ENCODE measurements around the gene PPP1R13L. TPM values are rescaled to one million over a fixed set of nuclear protein-coding genes. Genes with fewer than 3 reads are reported as not detected.

The PPP1R13L gene
- total RNA-seq, 1 donor = 6.9 TPM

GRCh38 chr19:45403272-45403671 is 1.6 kb downstream of the PPP1R13L start:
- H2AFZ ChIP-seq (ENCODE audit: low read length) = no peak overlapping the region
- peaks cover 15% of the 10 kb centered on the region for H3K79me2 ChIP-seq (ENCODE audit: insufficient read depth, low read length)
- H3K36me3 ChIP-seq (ENCODE audit: insufficient read depth, low read length) = peaks cover 3% of the 10 kb centered on the region
- H3K27me3 ChIP-seq (ENCODE audit: insufficient read depth, low read length) = no peaks in the 10 kb centered on the region
- TF ChIP-seq, protein P1, sequence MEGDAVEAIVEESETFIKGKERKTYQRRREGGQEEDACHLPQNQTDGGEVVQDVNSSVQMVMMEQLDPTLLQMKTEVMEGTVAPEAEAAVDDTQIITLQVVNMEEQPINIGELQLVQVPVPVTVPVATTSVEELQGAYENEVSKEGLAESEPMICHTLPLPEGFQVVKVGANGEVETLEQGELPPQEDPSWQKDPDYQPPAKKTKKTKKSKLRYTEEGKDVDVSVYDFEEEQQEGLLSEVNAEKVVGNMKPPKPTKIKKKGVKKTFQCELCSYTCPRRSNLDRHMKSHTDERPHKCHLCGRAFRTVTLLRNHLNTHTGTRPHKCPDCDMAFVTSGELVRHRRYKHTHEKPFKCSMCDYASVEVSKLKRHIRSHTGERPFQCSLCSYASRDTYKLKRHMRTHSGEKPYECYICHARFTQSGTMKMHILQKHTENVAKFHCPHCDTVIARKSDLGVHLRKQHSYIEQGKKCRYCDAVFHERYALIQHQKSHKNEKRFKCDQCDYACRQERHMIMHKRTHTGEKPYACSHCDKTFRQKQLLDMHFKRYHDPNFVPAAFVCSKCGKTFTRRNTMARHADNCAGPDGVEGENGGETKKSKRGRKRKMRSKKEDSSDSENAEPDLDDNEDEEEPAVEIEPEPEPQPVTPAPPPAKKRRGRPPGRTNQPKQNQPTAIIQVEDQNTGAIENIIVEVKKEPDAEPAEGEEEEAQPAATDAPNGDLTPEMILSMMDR (IDR thresholded peaks at IDR 0.05; ENCODE audit: extremely low read depth, low read depth, low read length) = no peak
- H3K9me3 ChIP-seq (ENCODE audit: low read depth, low read length) = no peaks in the 10 kb centered on the region
- no peak overlapping the region for H3K27ac ChIP-seq (ENCODE audit: low read depth, low read length)
- peak overlapping the region; percentile 83 for H3K4me2 ChIP-seq (ENCODE audit: insufficient read depth, low read length)
- no peak overlapping the region for H3K4me3 ChIP-seq (ENCODE audit: insufficient read depth, low read length)
- no peak for DNase-seq (ENCODE audit: insufficient read length, low spot score, missing footprints)
- no peaks in the 10 kb centered on the region for H4K20me1 ChIP-seq (ENCODE audit: insufficient read depth, low read length)
- peaks cover 24% of the 10 kb centered on the region for H3K4me1 ChIP-seq (ENCODE audit: insufficient read depth, low read length)

- peak overlapping the region; percentile 39 for H2AFZ ChIP-seq (ENCODE audit: low read length)
- TF ChIP-seq, protein P1 (IDR thresholded peaks at IDR 0.05; ENCODE audit: extremely low read depth, low read depth, low read length) = peak; percentile 31
- peak overlapping the region; percentile 41 for H3K4me3 ChIP-seq (ENCODE audit: insufficient read depth, low read length)
- H4K20me1 ChIP-seq (ENCODE audit: insufficient read depth, low read length) = no peaks in the 10 kb centered on the region
- H3K4me1 ChIP-seq (ENCODE audit: insufficient read depth, low read length) = peaks cover 23% of the 10 kb centered on the region
- peak overlapping the region; percentile 22 for H3K4me2 ChIP-seq (ENCODE audit: insufficient read depth, low read length)
- H3K36me3 ChIP-seq (ENCODE audit: insufficient read depth, low read length) = no peaks in the 10 kb centered on the region
- peak; percentile 91 for DNase-seq (ENCODE audit: insufficient read length, low spot score, missing footprints)
- no peaks in the 10 kb centered on the region for H3K9me3 ChIP-seq (ENCODE audit: low read depth, low read length)
- peaks cover 9% of the 10 kb centered on the region for H3K79me2 ChIP-seq (ENCODE audit: insufficient read depth, low read length)
- no peaks in the 10 kb centered on the region for H3K27me3 ChIP-seq (ENCODE audit: insufficient read depth, low read length)
- no peak overlapping the region for H3K27ac ChIP-seq (ENCODE audit: low read depth, low read length)
These were observed 2.4 kb downstream of the PPP1R13L start for GRCh38 chr19:45402298-45403061.

GRCh38 chr19:45401815-45402214 is 3.1 kb downstream of the PPP1R13L start:
- Histone ChIP-seq H3K79me2 (ENCODE audit: insufficient read depth, low read length) (peaks cover 3% of the 10 kb centered on the region), H2AFZ (ENCODE audit: low read length) (no peak overlapping the region), H3K36me3 (ENCODE audit: insufficient read depth, low read length) (no peaks in the 10 kb centered on the region), H3K4me3 (ENCODE audit: insufficient read depth, low read length) (no peak overlapping the region), H3K4me1 (ENCODE audit: insufficient read depth, low read length) (peaks cover 17% of the 10 kb centered on the region), H4K20me1 (ENCODE audit: insufficient read depth, low read length) (no peaks in the 10 kb centered on the region), H3K27ac (ENCODE audit: low read depth, low read length) (no peak overlapping the region), H3K9me3 (ENCODE audit: low read depth, low read length) (no peaks in the 10 kb centered on the region), H3K4me2 (ENCODE audit: insufficient read depth, low read length) (no peak overlapping the region), H3K27me3 (ENCODE audit: insufficient read depth, low read length) (no peaks in the 10 kb centered on the region)
- no peak for DNase-seq (ENCODE audit: insufficient read length, low spot score, missing footprints)
- TF ChIP-seq, protein P1 (IDR thresholded peaks at IDR 0.05; ENCODE audit: extremely low read depth, low read depth, low read length) = no peak

GRCh38 chr19:45400192-45400591 is 4.7 kb downstream of the PPP1R13L start:
- H3K9me3 ChIP-seq (ENCODE audit: low read depth, low read length) = no peaks in the 10 kb centered on the region
- no peak overlapping the region for H3K4me2 ChIP-seq (ENCODE audit: insufficient read depth, low read length)
- no peaks in the 10 kb centered on the region for H3K36me3 ChIP-seq (ENCODE audit: insufficient read depth, low read length)
- H3K4me1 ChIP-seq (ENCODE audit: insufficient read depth, low read length) = peaks cover 17% of the 10 kb centered on the region
- no peak overlapping the region for H3K4me3 ChIP-seq (ENCODE audit: insufficient read depth, low read length)
- H3K27ac ChIP-seq (ENCODE audit: low read depth, low read length) = no peak overlapping the region
- no peaks in the 10 kb centered on the region for H4K20me1 ChIP-seq (ENCODE audit: insufficient read depth, low read length)
- no peak overlapping the region for H2AFZ ChIP-seq (ENCODE audit: low read length)
- no peaks in the 10 kb centered on the region for H3K27me3 ChIP-seq (ENCODE audit: insufficient read depth, low read length)
- H3K79me2 ChIP-seq (ENCODE audit: insufficient read depth, low read length) = no peaks in the 10 kb centered on the region
- DNase-seq (ENCODE audit: insufficient read length, low spot score, missing footprints) = peak; percentile 84
- TF ChIP-seq, protein P1 (IDR thresholded peaks at IDR 0.05; ENCODE audit: extremely low read depth, low read depth, low read length) = no peak
